ENCODE data around the gene JAKMIP1. TPM values are rescaled to one million over a fixed set of nuclear protein-coding genes. Genes with fewer than 3 reads are reported as not detected.

JAKMIP1 gene
- total RNA-seq, 1 experiment from 2014 or later = not detected

- TF ChIP-seq CTCF (IDR thresholded peaks at IDR 0.05; ENCODE audit: unreplicated experiment) = no peak
- no peak overlapping the region for H3K4me3 Mint-ChIP-seq (ENCODE audit: unreplicated experiment)
- H3K9me3 Mint-ChIP-seq (ENCODE audit: unreplicated experiment) = no peaks in the 10 kb centered on the region
- H3K4me1 Mint-ChIP-seq (ENCODE audit: insufficient read depth, unreplicated experiment) = no peaks in the 10 kb centered on the region
- BruUV-seq (replicated peaks) = no TSS peak
- no peak overlapping the region for H3K27ac Mint-ChIP-seq (ENCODE audit: low read depth, unreplicated experiment)
- ChIA-PET POLR2A (no interaction called here), CTCF (interaction anchor here (0.6 to 1.3 kb wide), 5 partner anchors 36 to 413 kb away, joined by 3 to 4 read pairs (median 3); no protein-coding TSS in a partner anchor)
- DNase-seq (ENCODE audit: unreplicated experiment) = no peak
- H3K27me3 Mint-ChIP-seq (ENCODE audit: insufficient read depth, unreplicated experiment) = no peaks in the 10 kb centered on the region
- peaks cover 4% of the 10 kb centered on the region for H3K36me3 Mint-ChIP-seq (ENCODE audit: insufficient read depth, unreplicated experiment)
- intact Hi-C loops (cut with micrococcal nuclease) = no loop called here
Observed at GRCh38 chr4:6224735-6225134, 24.4 kb upstream of the JAKMIP1 start.

- no peak for TF ChIP-seq CTCF (IDR thresholded peaks at IDR 0.05; ENCODE audit: unreplicated experiment)
- no peaks in the 10 kb centered on the region for H3K9me3 Mint-ChIP-seq (ENCODE audit: unreplicated experiment)
- H3K4me3 Mint-ChIP-seq (ENCODE audit: unreplicated experiment) = no peak overlapping the region
- ChIA-PET CTCF (no interaction called here), POLR2A (no interaction called here)
- BruUV-seq (replicated peaks) = no TSS peak
- intact Hi-C loops (cut with micrococcal nuclease) = no loop called here
- no peaks in the 10 kb centered on the region for H3K4me1 Mint-ChIP-seq (ENCODE audit: insufficient read depth, unreplicated experiment)
- peaks cover 4% of the 10 kb centered on the region for H3K36me3 Mint-ChIP-seq (ENCODE audit: insufficient read depth, unreplicated experiment)
- no peak overlapping the region for H3K27ac Mint-ChIP-seq (ENCODE audit: low read depth, unreplicated experiment)
- no peak for DNase-seq (ENCODE audit: unreplicated experiment)
- peaks cover 2% of the 10 kb centered on the region for H3K27me3 Mint-ChIP-seq (ENCODE audit: insufficient read depth, unreplicated experiment)
Observed at GRCh38 chr4:6222761-6223292, 22.5 kb upstream of the JAKMIP1 start.

- Mint-ChIP-seq H3K36me3 (ENCODE audit: insufficient read depth, unreplicated experiment) (peaks cover 4% of the 10 kb centered on the region), H3K27me3 (ENCODE audit: insufficient read depth, unreplicated experiment) (peaks cover 10% of the 10 kb centered on the region), H3K4me3 (ENCODE audit: unreplicated experiment) (no peak overlapping the region), H3K27ac (ENCODE audit: low read depth, unreplicated experiment) (no peak overlapping the region), H3K9me3 (ENCODE audit: unreplicated experiment) (no peaks in the 10 kb centered on the region), H3K4me1 (ENCODE audit: insufficient read depth, unreplicated experiment) (no peaks in the 10 kb centered on the region)
- CTCF ChIA-PET = interaction anchor here (1.1 kb wide), 1 partner anchor 28 kb away, joined by 5 read pairs; no protein-coding TSS in a partner anchor
- DNase-seq (ENCODE audit: unreplicated experiment) = no peak
- TF ChIP-seq CTCF (IDR thresholded peaks at IDR 0.05; ENCODE audit: unreplicated experiment) = no peak
- intact Hi-C loops (cut with micrococcal nuclease) = no loop called here
- BruUV-seq (replicated peaks) = no TSS peak
- POLR2A ChIA-PET = no interaction called here
Observed at GRCh38 chr4:6221851-6222760, 21.8 kb upstream of the JAKMIP1 start.

- TF ChIP-seq CTCF (IDR thresholded peaks at IDR 0.05; ENCODE audit: unreplicated experiment) = no peak
- no TSS peak for BruUV-seq (replicated peaks)
- CTCF ChIA-PET = interaction anchor here (1.0 to 1.1 kb wide), 2 partner anchors 29 to 111 kb away, joined by 5 to 6 read pairs; no protein-coding TSS in a partner anchor
- peaks cover 4% of the 10 kb centered on the region for H3K36me3 Mint-ChIP-seq (ENCODE audit: insufficient read depth, unreplicated experiment)
- no peak overlapping the region for H3K27ac Mint-ChIP-seq (ENCODE audit: low read depth, unreplicated experiment)
- POLR2A ChIA-PET = no interaction called here
- intact Hi-C loops (cut with micrococcal nuclease) = no loop called here
- no peak for DNase-seq (ENCODE audit: unreplicated experiment)
- H3K27me3 Mint-ChIP-seq (ENCODE audit: insufficient read depth, unreplicated experiment) = peaks cover 17% of the 10 kb centered on the region
- H3K9me3 Mint-ChIP-seq (ENCODE audit: unreplicated experiment) = peaks cover 5% of the 10 kb centered on the region
- no peaks in the 10 kb centered on the region for H3K4me1 Mint-ChIP-seq (ENCODE audit: insufficient read depth, unreplicated experiment)
- no peak overlapping the region for H3K4me3 Mint-ChIP-seq (ENCODE audit: unreplicated experiment)
Observed at GRCh38 chr4:6221301-6221850, 21.0 kb upstream of the JAKMIP1 start.
